Fibroblast of skin of abdomen (primary cell): ENCODE measurements around the gene ASL.
"Not testable (repeated sequence)": the region's sequence is repeated elsewhere in the genome, so short reads cannot be mapped to it uniquely, and the experiment has no call there.

Source experiments
- DNase-seq: peaks from one replicate; pipeline ENCODE4 v3.0.0-alpha.2; 2013

Gene ASL

GRCh38 chr7:66076462-66077329 is 1.1 kb downstream of the ASL start:
- DNase-seq = no peak

GRCh38 chr7:66078067-66078466 is 2.4 kb downstream of the ASL start:
- DNase-seq = no peak

GRCh38 chr7:66082083-66082482 is 6.5 kb downstream of the ASL start:
- no peak for DNase-seq

- no peak for DNase-seq
Measured at GRCh38 chr7:66082886-66083415, 7.3 kb downstream of the ASL start.

GRCh38 chr7:66083677-66084076 is 8.1 kb downstream of the ASL start:
- no peak for DNase-seq

- DNase-seq = no peak
Measured at GRCh38 chr7:66088861-66089838, 13.5 kb downstream of the ASL start.

GRCh38 chr7:66092654-66093053 is 17.0 kb downstream of the ASL start:
- no peak for DNase-seq

- no peak for DNase-seq
Measured at GRCh38 chr7:66095010-66095409, 19.4 kb downstream of the ASL start.

- peak; percentile 40 for DNase-seq
Measured at GRCh38 chr7:66099232-66099550, 23.6 kb downstream of the ASL start.

- peak; percentile 91 for DNase-seq
Measured at GRCh38 chr7:66099551-66100407, 24.2 kb downstream of the ASL start.

- DNase-seq = no peak
Measured at GRCh38 chr7:66100408-66101050, 24.9 kb downstream of the ASL start.

GRCh38 chr7:66102168-66102567 is 26.5 kb downstream of the ASL start:
- DNase-seq = not testable (repeated sequence)

GRCh38 chr7:66103994-66104393 is 28.4 kb downstream of the ASL start:
- peak; percentile 24 for DNase-seq

GRCh38 chr7:66105263-66105748 is 29.7 kb downstream of the ASL start:
- no peak for DNase-seq

GRCh38 chr7:66108410-66108809 is 32.8 kb downstream of the ASL start:
- not testable (repeated sequence) for DNase-seq

GRCh38 chr7:66110856-66111255 is 35.2 kb downstream of the ASL start:
- DNase-seq = peak; percentile 98

- peak; percentile 72 for DNase-seq
Measured at GRCh38 chr7:66114743-66115649, 39.4 kb downstream of the ASL start, which contains the start of gene CRCP. TSS of gene CRCP (plus strand) at chr7:66114847. CDS start at chr7:66114963, 116 bp downstream.

GRCh38 chr7:66116680-66117420 is 41.2 kb downstream of the ASL start:
- not testable (repeated sequence) for DNase-seq

GRCh38 chr7:66118603-66119002 is 43.0 kb downstream of the ASL start:
- no peak for DNase-seq
